Ishikawa (cell line): ENCODE data around the gene CDC40.

Experiments
- CREB1 ChIP-seq: IDR thresholded peaks from 2 replicates; pipeline ENCODE4 v1.6.1; 2012; ENCODE audit warnings: low read depth
- EP300 ChIP-seq: IDR thresholded peaks from 2 replicates; pipeline ENCODE4 v1.6.1; 2012; ENCODE audit warnings: borderline replicate concordance
- REST ChIP-seq: IDR thresholded peaks from 2 replicates; pipeline ENCODE4 v1.6.1; 2012; ENCODE audit warnings: low read depth, mild to moderate bottlenecking
- YY1 ChIP-seq: IDR thresholded peaks from 2 replicates; pipeline ENCODE4 v1.6.1; 2012; ENCODE audit warnings: low read depth
- ZBTB7A ChIP-seq: IDR thresholded peaks from 2 replicates; pipeline ENCODE4 v1.6.1; 2012; ENCODE audit warnings: low read depth

- TF ChIP-seq EP300 (no peak), YY1 (no peak), REST (no peak), ZBTB7A (no peak), CREB1 (no peak)
Observed at GRCh38 chr6:110201151-110201884, 21.1 kb downstream of the CDC40 start.
